SK-N-MC (cell line): ENCODE measurements around the gene DYNLRB1.

Experiments used
- DNase-seq: peaks from one replicate; pipeline ENCODE4 v3.0.0-alpha.2; 2011; ENCODE audit warnings: low read depth, low spot score
- H3K27ac ChIP-seq: fragments of 200-600 bp; sonication (generic); 2 replicates; pipeline ENCODE4 v1.5.1; 2016; ENCODE audit warnings: mixed run types
- H3K36me3 ChIP-seq: fragments of 200-600 bp; sonication (generic); 2 replicates; pipeline ENCODE4 v1.6.1; 2017; ENCODE audit warnings: antibody characterized with exemption, low read length, mixed read lengths; ENCODE audit not compliant: insufficient read depth
- H3K4me3 ChIP-seq: fragments of 200-600 bp; sonication (generic); 2 replicates; pipeline ENCODE4 v1.5.1; 2016
- H3K9ac ChIP-seq: fragments of 200-600 bp; sonication (generic); 2 replicates; pipeline ENCODE4 v1.8.0; 2017; ENCODE audit warnings: mixed run types, mixed read lengths; ENCODE audit not compliant: insufficient read length
- H3K9me3 ChIP-seq: fragments of 200-600 bp; sonication (generic); 2 replicates; pipeline ENCODE4 v1.6.1; 2017; ENCODE audit warnings: low read depth, mild to moderate bottlenecking, antibody characterized with exemption, low read length, moderate library complexity, mixed read lengths
- EZH2 ChIP-seq: fragments of 200-600 bp; sonication (generic); IDR thresholded peaks from one replicate; pipeline ENCODE4 v1.6.1; 2017; ENCODE audit warnings: antibody characterized with exemption
- FOXP2 ChIP-seq: optimal IDR thresholded peaks from 2 replicates; pipeline ENCODE3; 2011; ENCODE audit warnings: mild to moderate bottlenecking, moderate library complexity; ENCODE audit not compliant: insufficient read depth; ENCODE audit errors: extremely low read length, control extremely low read depth
- POLR2AphosphoS5 ChIP-seq: IDR thresholded peaks from 2 replicates; pipeline ENCODE4 v1.6.1; 2012; ENCODE audit warnings: mild to moderate bottlenecking, low read depth, low read length, borderline replicate concordance

DYNLRB1 gene

GRCh38 chr20:34585019-34585418, 68.8 kb downstream of the DYNLRB1 start:
- no peak for DNase-seq
- H3K27ac ChIP-seq: no peak overlapping the region
- no peak overlapping the region for H3K9ac ChIP-seq
- H3K4me3 ChIP-seq: no peak overlapping the region
- peaks cover 6% of the 10 kb centered on the region for H3K36me3 ChIP-seq
- H3K9me3 ChIP-seq: no peaks in the 10 kb centered on the region
- TF ChIP-seq POLR2AphosphoS5 (no peak), EZH2 (no peak), FOXP2 (no peak)

- H3K36me3 ChIP-seq: peaks cover 6% of the 10 kb centered on the region
These were observed 70.4 kb downstream of the DYNLRB1 start for GRCh38 chr20:34586488-34587163.

More at GRCh38 chr20:34586488-34587163, 70.4 kb downstream of the DYNLRB1 start:
- TF ChIP-seq FOXP2 (no peak), EZH2 (no peak), POLR2AphosphoS5 (no peak)
- no peak overlapping the region for H3K9ac ChIP-seq
- DNase-seq: no peak
- no peak overlapping the region for H3K4me3 ChIP-seq
- no peaks in the 10 kb centered on the region for H3K9me3 ChIP-seq
- H3K27ac ChIP-seq: no peak overlapping the region
